Measurements from ENCODE around the gene ATP4B.
"Not testable (repeated sequence)": the region's sequence is repeated elsewhere in the genome, so short reads cannot be mapped to it uniquely, and the experiment has no call there.

Gene ATP4B

GRCh38 chr13:113623491-113624234, 34.3 kb downstream of the ATP4B start:
- no peak for DNase-seq

GRCh38 chr13:113622791-113623490, 35.1 kb downstream of the ATP4B start:
- no peak for DNase-seq

- DNase-seq = not testable (repeated sequence)
Observed at GRCh38 chr13:113621986-113622550, 35.9 kb downstream of the ATP4B start.

- DNase-seq = not testable (repeated sequence)
Observed at GRCh38 chr13:113621498-113621897, 36.5 kb downstream of the ATP4B start.

- DNase-seq = no peak
Observed at GRCh38 chr13:113621046-113621445, 37.0 kb downstream of the ATP4B start.

- DNase-seq = no peak
Observed at GRCh38 chr13:113620036-113620796, 37.8 kb downstream of the ATP4B start.

- no peak for DNase-seq
Observed at GRCh38 chr13:113618455-113618854, 39.5 kb downstream of the ATP4B start.

GRCh38 chr13:113617961-113618360, 40.0 kb downstream of the ATP4B start:
- no peak for DNase-seq

- no peak for DNase-seq
Observed at GRCh38 chr13:113616991-113617749, 40.8 kb downstream of the ATP4B start.

GRCh38 chr13:113616281-113616906, 41.6 kb downstream of the ATP4B start:
- no peak for DNase-seq

GRCh38 chr13:113613789-113614379, 44.1 kb downstream of the ATP4B start:
- DNase-seq = no peak

GRCh38 chr13:113612607-113613006, 45.4 kb downstream of the ATP4B start:
- no peak for DNase-seq

GRCh38 chr13:113611996-113612395, 46.0 kb downstream of the ATP4B start:
- DNase-seq = no peak

- no peak for DNase-seq
Observed at GRCh38 chr13:113610266-113610665, 47.7 kb downstream of the ATP4B start.

- no peak for DNase-seq
Observed at GRCh38 chr13:113609616-113610015, 48.4 kb downstream of the ATP4B start.

- DNase-seq = no peak
Observed at GRCh38 chr13:113608967-113609533, 48.9 kb downstream of the ATP4B start.

- no peak for DNase-seq
Observed at GRCh38 chr13:113607889-113608635, 49.9 kb downstream of the ATP4B start.

- DNase-seq = no peak
Observed at GRCh38 chr13:113607056-113607888, 50.7 kb downstream of the ATP4B start.

- DNase-seq = no peak
Observed at GRCh38 chr13:113605866-113606438, 52.0 kb downstream of the ATP4B start.

Data from NCI-H1436 (cell line).